Lower leg skin (tissue), 4 donors: ENCODE measurements around the gene ADARB2. TPM values are rescaled to one million over a fixed set of nuclear protein-coding genes. Genes with fewer than 3 reads are reported as not detected.

Source experiments
- DNase-seq, 2 donors: peaks; one replicate each; pipeline ENCODE4 v3.0.0-alpha.2; 2019; ENCODE audit warnings: low spot score in 2 of 2
- H3K4me3 ChIP-seq: fragments of 200-600 bp; sonication (generic); 2 replicates; pipeline ENCODE4 v1.5.1; 2017; ENCODE audit warnings: mild to moderate bottlenecking, low read depth; ENCODE audit not compliant: poor library complexity, severe bottlenecking
- POLR2A ChIP-seq, 2 donors: fragments of 450-650 bp; IDR thresholded peaks; one replicate each; pipeline ENCODE4 v1.6.1; 2016 to 2017; ENCODE audit warnings: antibody characterized with exemption in 2 of 2, mild to moderate bottlenecking in 1 of 2, moderate library complexity in 1 of 2
- WGBS, 2 donors: methylation state at CpG; one replicate each; pipeline ENCODE4 v1.1.5; 2018; 5-methylcytosine and 5-hydroxymethylcytosine counted together
- intact Hi-C: fragments of 100-400 bp; cut with DNase I; formaldehyde crosslinking; loops from one replicate; pipeline ENCODE4 v1.15.0; 2023; ENCODE audit warnings: low total_unique reads
- total RNA-seq, 4 donors: library from RNA; depleted of rRNA; stranded (reverse); fragments of >200 nt; gene quantifications; one replicate each; pipeline ENCODE4 v1.1.0, GENCODE V29; 2016
- TF ChIP-seq, protein P1 (sequence below), 3 donors: fragments of 450-650 bp; IDR thresholded peaks; one replicate each; pipeline ENCODE4 v1.5.1; 2016; ENCODE audit warnings: antibody characterized with exemption in 3 of 3, mild to moderate bottlenecking in 3 of 3, moderate library complexity in 2 of 3

ADARB2 gene
- total RNA-seq, 4 donors from 2014 or later = 0.72 to 3.6 (median 1.8) TPM

GRCh38 chr10:1189166-1190051, 547.9 kb downstream of the ADARB2 start:
- DNase-seq = no peak
- WGBS, 2 donors = 87 to 96% methylated on average over 26 of the region's 26 CpGs
- intact Hi-C loops = no loop called here
- H3K4me3 ChIP-seq = no peak overlapping the region
- TF ChIP-seq, protein P1, sequence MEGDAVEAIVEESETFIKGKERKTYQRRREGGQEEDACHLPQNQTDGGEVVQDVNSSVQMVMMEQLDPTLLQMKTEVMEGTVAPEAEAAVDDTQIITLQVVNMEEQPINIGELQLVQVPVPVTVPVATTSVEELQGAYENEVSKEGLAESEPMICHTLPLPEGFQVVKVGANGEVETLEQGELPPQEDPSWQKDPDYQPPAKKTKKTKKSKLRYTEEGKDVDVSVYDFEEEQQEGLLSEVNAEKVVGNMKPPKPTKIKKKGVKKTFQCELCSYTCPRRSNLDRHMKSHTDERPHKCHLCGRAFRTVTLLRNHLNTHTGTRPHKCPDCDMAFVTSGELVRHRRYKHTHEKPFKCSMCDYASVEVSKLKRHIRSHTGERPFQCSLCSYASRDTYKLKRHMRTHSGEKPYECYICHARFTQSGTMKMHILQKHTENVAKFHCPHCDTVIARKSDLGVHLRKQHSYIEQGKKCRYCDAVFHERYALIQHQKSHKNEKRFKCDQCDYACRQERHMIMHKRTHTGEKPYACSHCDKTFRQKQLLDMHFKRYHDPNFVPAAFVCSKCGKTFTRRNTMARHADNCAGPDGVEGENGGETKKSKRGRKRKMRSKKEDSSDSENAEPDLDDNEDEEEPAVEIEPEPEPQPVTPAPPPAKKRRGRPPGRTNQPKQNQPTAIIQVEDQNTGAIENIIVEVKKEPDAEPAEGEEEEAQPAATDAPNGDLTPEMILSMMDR (IDR thresholded peaks at IDR 0.05) = no peak
- TF ChIP-seq POLR2A (IDR thresholded peaks at IDR 0.05) = no peak

DNA sequence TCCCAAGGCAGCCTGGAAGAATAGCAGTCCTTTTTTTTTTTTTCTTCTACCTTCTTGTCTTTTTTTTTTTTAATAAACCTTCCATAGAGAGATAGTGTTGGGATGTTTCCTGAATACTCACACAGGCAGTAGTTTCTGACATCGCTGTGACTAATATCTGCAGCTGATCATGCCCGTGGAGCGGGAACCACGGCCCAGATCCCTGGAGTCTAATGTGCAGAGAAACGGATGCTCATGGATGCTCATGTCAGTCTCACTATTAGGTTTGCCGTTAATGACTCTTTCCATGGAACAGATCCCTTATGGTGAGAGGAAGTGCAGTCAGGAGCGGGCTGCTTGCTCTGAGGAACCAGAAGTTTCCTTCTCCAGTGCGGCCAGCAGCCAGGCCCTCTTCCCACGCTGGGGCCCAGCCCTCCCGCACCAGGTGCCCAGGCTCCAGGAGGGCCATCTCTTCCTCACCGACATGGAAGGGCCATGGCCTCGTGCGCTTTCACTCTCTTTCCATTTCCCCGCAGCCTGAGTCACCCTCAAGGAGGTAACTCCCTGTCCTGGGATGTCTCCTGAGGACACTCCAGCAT, 548.7 kb downstream of the ADARB2 start:
- no peak for DNase-seq
- H3K4me3 ChIP-seq = no peak overlapping the region
- intact Hi-C loops = no loop called here
- TF ChIP-seq POLR2A (IDR thresholded peaks at IDR 0.05) = no peak
- TF ChIP-seq, protein P1 (IDR thresholded peaks at IDR 0.05) = no peak
- WGBS, 2 donors = 74 to 81% methylated on average over 14 of the region's 14 CpGs

- no peak for DNase-seq
Measured at GRCh38 chr10:1187855-1188557, 549.3 kb downstream of the ADARB2 start.

GRCh38 chr10:1187151-1187854, 550.0 kb downstream of the ADARB2 start:
- no peak for DNase-seq
- no peak overlapping the region for H3K4me3 ChIP-seq
- intact Hi-C loops = no loop called here
- WGBS, 2 donors = 74 to 75% methylated on average over 25 to 27 of the region's 29 CpGs
- TF ChIP-seq, protein P1 (IDR thresholded peaks at IDR 0.05) = no peak
- no peak for TF ChIP-seq POLR2A (IDR thresholded peaks at IDR 0.05)

More at GRCh38 chr10:1187855-1188557, 549.3 kb downstream of the ADARB2 start:
- H3K4me3 ChIP-seq = no peak overlapping the region
- WGBS, 2 donors = 62 to 64% methylated on average over 11 of the region's 11 CpGs
- TF ChIP-seq POLR2A (IDR thresholded peaks at IDR 0.05) = no peak
- TF ChIP-seq, protein P1 (IDR thresholded peaks at IDR 0.05) = no peak
- intact Hi-C loops = no loop called here

DNA sequence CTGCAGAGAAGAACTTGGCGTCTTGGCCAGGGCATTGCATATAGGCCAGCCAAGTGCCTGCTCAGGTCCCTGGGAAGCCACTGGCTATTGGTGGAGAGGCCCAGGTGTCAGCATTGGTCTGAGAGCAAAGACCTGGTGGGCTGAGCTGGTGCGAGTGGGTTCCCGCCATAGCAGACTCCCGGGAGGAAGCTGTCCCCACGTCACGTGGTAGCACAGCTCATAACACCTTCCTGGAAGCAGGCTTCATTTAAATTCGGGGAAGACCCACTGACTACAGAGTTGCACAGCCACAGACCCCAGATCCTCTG, 550.7 kb downstream of the ADARB2 start:
- TF ChIP-seq, protein P1 (IDR thresholded peaks at IDR 0.05) = no peak
- no peak for TF ChIP-seq POLR2A (IDR thresholded peaks at IDR 0.05)
- 73 to 87% methylated on average over 7 of the region's 7 CpGs for WGBS, 2 donors
- DNase-seq = no peak
- H3K4me3 ChIP-seq = no peak overlapping the region
- intact Hi-C loops = no loop called here
